IMR-90 (cell line): Measurements from ENCODE around the gene GOLGA3. TPM values are rescaled to one million over a fixed set of nuclear protein-coding genes. Genes with fewer than 3 reads are reported as not detected.
A peak's percentile ranks its signal among the peaks of the same experiment; 100 is the strongest.
"Not testable (repeated sequence)": the region's sequence is repeated elsewhere in the genome, so short reads cannot be mapped to it uniquely, and the experiment has no call there.

ENCODE experiments used
- ATAC-seq: fragments of 200-7000 bp; cut with Tn5 transposase; 2 replicates; pipeline ENCODE4 v1.9.1; 2020; ENCODE audit warnings: low read depth, mild to moderate bottlenecking, moderate library complexity
- BruUV-seq: library from RNA; stranded (reverse); fragments of 400-500 nt; replicated peaks from 2 replicates; lab custom pipeline; 2021; lab: Mats Ljungman, UMichigan
- CTCF ChIA-PET: fragments of 300-600 bp; formaldehyde crosslinking; extraction: SDS; loops from one replicate; lab custom pipeline; 2021; ENCODE audit warnings: antibody characterized with exemption; lab: Yijun Ruan, JAX
- POLR2A ChIA-PET: fragments of 300-600 bp; sonication (Branson Sonifier 250); formaldehyde crosslinking; loops from one replicate; lab custom pipeline; 2022; ENCODE audit warnings: antibody characterized with exemption; ENCODE audit not compliant: unreplicated experiment; lab: Charles Lee
- DNase-seq: peaks from one replicate; pipeline ENCODE4 v3.0.0; 2013
- H2AFZ ChIP-seq: replicated peaks from 2 replicates; pipeline ENCODE3; 2013; ENCODE audit warnings: low read length, mild to moderate bottlenecking; ENCODE audit not compliant: poor library complexity
- H2AK5ac ChIP-seq: 2 replicates; pipeline ENCODE4 v1.6.1; 2013; ENCODE audit warnings: low read depth, low read length, inconsistent platforms
- H2AK9ac ChIP-seq: replicated peaks from 2 replicates; pipeline ENCODE3; 2013; ENCODE audit warnings: mild to moderate bottlenecking, low read depth, low read length, moderate library complexity; ENCODE audit not compliant: poor library complexity
- H2BK120ac ChIP-seq: 2 replicates; pipeline ENCODE4 v1.6.1; 2013; ENCODE audit warnings: low read depth, low read length, inconsistent platforms
- H2BK15ac ChIP-seq: 3 replicates; pipeline ENCODE4 v1.6.1; 2013; ENCODE audit warnings: low read depth, low read length, inconsistent platforms
- H2BK20ac ChIP-seq: 2 replicates; pipeline ENCODE4 v1.6.1; 2013; ENCODE audit warnings: low read depth, mild to moderate bottlenecking, inconsistent platforms, low read length, moderate library complexity
- H2BK5ac ChIP-seq: 2 replicates; pipeline ENCODE4 v1.6.1; 2013; ENCODE audit warnings: mild to moderate bottlenecking, low read depth, low read length, inconsistent platforms; ENCODE audit not compliant: poor library complexity, severe bottlenecking
- H3K14ac ChIP-seq: replicated peaks from 2 replicates; pipeline ENCODE4 v1.6.1; 2013; ENCODE audit warnings: low read depth, low read length, inconsistent platforms
- H3K18ac ChIP-seq: 2 replicates; pipeline ENCODE4 v1.6.1; 2013; ENCODE audit warnings: low read depth, low read length, control low read depth
- H3K23ac ChIP-seq: 2 replicates; pipeline ENCODE4 v1.6.1; 2013; ENCODE audit warnings: low read depth, low read length, inconsistent platforms
- H3K27ac ChIP-seq: 2 replicates; pipeline ENCODE4 v1.5.1; 2013; ENCODE audit warnings: mild to moderate bottlenecking, control low read depth, low read length; ENCODE audit not compliant: insufficient read depth
- H3K27me3 ChIP-seq: 2 replicates; pipeline ENCODE4 v1.6.1; 2013; ENCODE audit warnings: low read length; ENCODE audit not compliant: control insufficient read depth, insufficient read depth
- H3K36me3 ChIP-seq: 2 replicates; pipeline ENCODE4 v1.6.1; 2013; ENCODE audit warnings: low read length, mixed read lengths; ENCODE audit not compliant: control insufficient read depth, insufficient read depth
- H3K4ac ChIP-seq: 2 replicates; pipeline ENCODE4 v1.6.1; 2013; ENCODE audit warnings: low read depth, low read length, inconsistent platforms
- H3K4me1 ChIP-seq: 2 replicates; pipeline ENCODE4 v1.6.1; 2013; ENCODE audit warnings: low read length, mixed read lengths; ENCODE audit not compliant: control insufficient read depth, insufficient read depth
- H3K4me2 ChIP-seq: 2 replicates; pipeline ENCODE4 v1.6.1; 2013; ENCODE audit warnings: low read depth, mild to moderate bottlenecking, control low read depth, low read length, moderate library complexity
- H3K4me3 ChIP-seq: 2 replicates; pipeline ENCODE4 v1.5.1; 2013; ENCODE audit warnings: low read depth, mild to moderate bottlenecking, control low read depth, low read length, moderate library complexity; ENCODE audit not compliant: insufficient read depth
- H3K56ac ChIP-seq: 2 replicates; pipeline ENCODE4 v1.6.1; 2013; ENCODE audit warnings: low read length, inconsistent platforms; ENCODE audit not compliant: insufficient read depth; ENCODE audit errors: extremely low read depth
- H3K79me1 ChIP-seq, 2 experiments: 2 replicates each; pipeline ENCODE4 v1.6.1; 2013; ENCODE audit warnings: low read length in 2 of 2, inconsistent platforms in 1 of 2, low read depth in 1 of 2
- H3K9ac ChIP-seq: 2 replicates; pipeline ENCODE4 v1.6.1; 2013; ENCODE audit warnings: low read depth, low read length, control low read depth
- H3K9me1 ChIP-seq: 2 replicates; pipeline ENCODE4 v1.6.1; 2013; ENCODE audit warnings: low read length, inconsistent platforms; ENCODE audit not compliant: insufficient read depth
- H3K9me3 ChIP-seq: 2 replicates; pipeline ENCODE4 v1.6.1; 2013; ENCODE audit warnings: low read length; ENCODE audit not compliant: control insufficient read depth, insufficient read depth
- H4K20me1 ChIP-seq: 2 replicates; pipeline ENCODE4 v1.6.1; 2013; ENCODE audit warnings: low read length, inconsistent platforms; ENCODE audit not compliant: insufficient read depth
- H4K5ac ChIP-seq: 2 replicates; pipeline ENCODE4 v1.6.1; 2013; ENCODE audit warnings: mild to moderate bottlenecking, low read depth, low read length, control low read depth
- H4K8ac ChIP-seq, 2 experiments: 2 replicates each; pipeline ENCODE4 v1.6.1; 2013; ENCODE audit warnings: low read depth in 2 of 2, low read length in 2 of 2, control low read depth in 1 of 2, inconsistent platforms in 1 of 2
- H4K91ac ChIP-seq: 2 replicates; pipeline ENCODE4 v1.6.1; 2013; ENCODE audit warnings: low read depth, low read length, inconsistent platforms; ENCODE audit not compliant: insufficient read depth
- CHD1 ChIP-seq: IDR thresholded peaks from 2 replicates; pipeline ENCODE4 v1.6.1; 2012; ENCODE audit warnings: low read depth, low read length, improper control_type of control experiment
- WGBS, 2 experiments: methylation state at CpG; one replicate each; pipeline versions ENCODE4 v1.1.5 to v1.1.7; 2013; ENCODE audit warnings: missing lambda C conversion rate in 2 of 2; ENCODE audit not compliant: insufficient read length in 1 of 2; ENCODE audit errors: extremely low coverage in 2 of 2; 5-methylcytosine and 5-hydroxymethylcytosine counted together
- dilution Hi-C: fragments of 300-500 bp; cut with HindIII; formaldehyde crosslinking; loops from one replicate; pipeline ENCODE4 v1.14.3; 2018; ENCODE audit warnings: low sequenced_read_pairs; ENCODE audit not compliant: unreplicated experiment
- in situ Hi-C: fragments of 300-500 bp; cut with MboI; formaldehyde crosslinking; loops from 3 replicates; pipeline ENCODE4 v1.14.3; 2019; ENCODE audit warnings: low sequenced_read_pairs, inconsistent platforms, mixed read lengths
- intact Hi-C: fragments of 100-400 bp; cut with micrococcal nuclease; formaldehyde crosslinking; loops from 2 replicates; pipeline ENCODE4 v1.10.0; 2022
- polyA plus RNA-seq, 3 experiments: library from polyadenylated mRNA; depleted of rRNA; stranded (reverse); fragments of >200 nt; gene quantifications; 2 replicates each; pipeline ENCODE4 v1.2.3, GENCODE V29; 2012; ENCODE audit warnings: low replicate concordance in 1 of 3
- total RNA-seq: library from RNA; depleted of rRNA; stranded (reverse); fragments of >200 nt; gene quantifications from 2 replicates; pipeline ENCODE4 v1.2.3, GENCODE V29; 2012

Gene GOLGA3
- total and polyA plus RNA-seq, 2 of the 4 experiments (the other 2 are of a cell fraction) = 39.6 to 99.8 TPM

- no peak overlapping the region for H2BK5ac ChIP-seq
- dilution Hi-C loops = no loop called here
- TF ChIP-seq CHD1 = no peak
- no peak overlapping the region for H3K23ac ChIP-seq
- H2BK15ac ChIP-seq = no peak overlapping the region
- H3K9me1 ChIP-seq = peaks cover 3% of the 10 kb centered on the region; the same call in 1 of the 2 replicates
- 61% methylated on average over 4 of the region's 5 CpGs; no CpG with 5 or more reads in 1 of the 2 experiments for WGBS, 2 experiments
- H3K14ac ChIP-seq = no peak overlapping the region
- H4K20me1 ChIP-seq = no peaks in the 10 kb centered on the region; the same call in none of the 2 replicates
- no peak overlapping the region for H4K8ac ChIP-seq
- H2AFZ ChIP-seq = peak overlapping the region; percentile 21
- DNase-seq = no peak
- H3K79me1 ChIP-seq = peaks cover 0 to 15% of the 10 kb centered on the region in 2 experiments; a peak in 3 of 4 replicates
- H2AK9ac ChIP-seq = no peak overlapping the region
- no peak overlapping the region for H4K91ac ChIP-seq
- in situ Hi-C loops = no loop called here
- H3K56ac ChIP-seq = no peak overlapping the region
- no peak overlapping the region for H3K4ac ChIP-seq
- no peak overlapping the region for H3K27ac ChIP-seq
- no peak overlapping the region for H3K18ac ChIP-seq
- peaks cover 39% of the 10 kb centered on the region for H3K36me3 ChIP-seq
- H3K4me2 ChIP-seq = no peak overlapping the region
- no peak overlapping the region for H3K4me3 ChIP-seq
- H3K4me1 ChIP-seq = peaks cover under 1% of the 10 kb centered on the region
- intact Hi-C loops = no loop called here
- ATAC-seq = no peak
- ChIA-PET CTCF (no interaction called here), POLR2A (no interaction called here)
- no peaks in the 10 kb centered on the region for H3K27me3 ChIP-seq
- no peak overlapping the region for H3K9ac ChIP-seq
- BruUV-seq = no TSS peak
- H2BK20ac ChIP-seq = no peak overlapping the region
- no peaks in the 10 kb centered on the region for H3K9me3 ChIP-seq
- H2BK120ac ChIP-seq = no peak overlapping the region
- H4K5ac ChIP-seq = no peak overlapping the region
- no peak overlapping the region for H2AK5ac ChIP-seq
Observed at GRCh38 chr12:132836795-132837331, 8.2 kb upstream of the GOLGA3 start.

GRCh38 chr12:132836230-132836629, 7.6 kb upstream of the GOLGA3 start:
- H2BK20ac ChIP-seq, in situ Hi-C loops, H3K23ac ChIP-seq, H3K27me3 ChIP-seq, H3K4me3 ChIP-seq, CTCF ChIA-PET, H3K9me3 ChIP-seq, H4K5ac ChIP-seq, H4K91ac ChIP-seq, intact Hi-C loops, H2BK15ac ChIP-seq, H3K4ac ChIP-seq, H3K4me2 ChIP-seq, H2AFZ ChIP-seq, ATAC-seq, H2AK9ac ChIP-seq, H3K27ac ChIP-seq, H3K18ac ChIP-seq, DNase-seq, H2BK120ac ChIP-seq, H4K20me1 ChIP-seq, BruUV-seq, H3K9ac ChIP-seq, H3K14ac ChIP-seq, POLR2A ChIA-PET, dilution Hi-C loops, H3K4me1 ChIP-seq, H4K8ac ChIP-seq, H3K9me1 ChIP-seq, H2AK5ac ChIP-seq, H2BK5ac ChIP-seq, H3K56ac ChIP-seq: not testable (repeated sequence)
- 69% methylated on average over 17 of the region's 30 CpGs; no CpG with 5 or more reads in 1 of the 2 experiments for WGBS, 2 experiments
- H3K36me3 ChIP-seq = peaks cover 37% of the 10 kb centered on the region
- peaks cover 0 to 15% of the 10 kb centered on the region in 2 experiments; a peak in 3 of 4 replicates for H3K79me1 ChIP-seq
